SU-DHL-6 (cell line): ENCODE results near the gene ZNF365.

Experiments
- H2AFZ ChIP-seq: fragments of 200-600 bp; sonication (generic); 2 replicates; pipeline ENCODE4 v1.6.1; 2014; ENCODE audit warnings: low read depth, mild to moderate bottlenecking, moderate library complexity, mixed read lengths, antibody characterized with exemption, low read length; ENCODE audit not compliant: severe bottlenecking
- H3F3A ChIP-seq: fragments of 200-600 bp; shearing (Covaris generic); 2 replicates; pipeline ENCODE4 v1.6.0; 2016; ENCODE audit warnings: antibody characterized with exemption, mild to moderate bottlenecking; ENCODE audit not compliant: insufficient read depth
- H3K27ac ChIP-seq: fragments of 200-600 bp; sonication (generic); 2 replicates; pipeline ENCODE4 v1.5.1; 2016; ENCODE audit warnings: low read depth, mild to moderate bottlenecking, low read length, moderate library complexity, mixed read lengths
- H3K27me3 ChIP-seq: fragments of 200-600 bp; sonication (generic), shearing (Covaris generic); 2 replicates; pipeline ENCODE4 v1.6.0; 2014; ENCODE audit warnings: mild to moderate bottlenecking, low read length
- H3K36me3 ChIP-seq: fragments of 200-600 bp; sonication (generic); 2 replicates; pipeline ENCODE4 v1.6.1; 2014; ENCODE audit warnings: mild to moderate bottlenecking, low read length, mixed read lengths
- H3K4me2 ChIP-seq: fragments of 300-600, 200-600 bp; shearing (Covaris generic), sonication (generic); 2 replicates; pipeline ENCODE4 v1.6.0; 2014; ENCODE audit warnings: low read length, low read depth, mild to moderate bottlenecking; ENCODE audit not compliant: poor library complexity, severe bottlenecking
- H3K4me3 ChIP-seq: fragments of 200-600 bp; sonication (generic); 2 replicates; pipeline ENCODE4 v1.5.1; 2014; ENCODE audit warnings: antibody characterized with exemption, low read length, mild to moderate bottlenecking, mixed read lengths; ENCODE audit not compliant: insufficient read depth, poor library complexity, severe bottlenecking
- H3K79me2 ChIP-seq: fragments of 200-600 bp; sonication (generic); 2 replicates; pipeline ENCODE4 v1.6.1; 2014; ENCODE audit warnings: mild to moderate bottlenecking, low read length, moderate library complexity; ENCODE audit not compliant: insufficient read depth
- H3K9ac ChIP-seq: fragments of 200-600 bp; sonication (generic); 2 replicates; pipeline ENCODE4 v1.7.0; 2014; ENCODE audit warnings: mild to moderate bottlenecking, low read length
- H3K9me2 ChIP-seq: fragments of 200-600 bp; sonication (generic); replicated peaks from 2 replicates; pipeline ENCODE4 v1.6.1; 2014; ENCODE audit warnings: low read length; ENCODE audit not compliant: insufficient read depth
- H3K9me3 ChIP-seq: fragments of 200-600 bp; sonication (generic); 2 replicates; pipeline ENCODE4 v1.6.1; 2014; ENCODE audit warnings: low read length, mixed read lengths; ENCODE audit not compliant: insufficient read depth
- H4K20me1 ChIP-seq: fragments of 200-600 bp; sonication (generic); 2 replicates; pipeline ENCODE4 v1.6.1; 2014; ENCODE audit warnings: low read depth, mild to moderate bottlenecking, antibody characterized with exemption, low read length, moderate library complexity, mixed read lengths
- CTCF ChIP-seq: fragments of 200-600 bp; sonication (generic); IDR thresholded peaks from one replicate; pipeline ENCODE4 v1.5.1; 2017; ENCODE audit warnings: antibody characterized with exemption, mild to moderate bottlenecking, low read length, moderate library complexity; ENCODE audit not compliant: insufficient read depth, poor library complexity, severe bottlenecking
- EZH2phosphoT487 ChIP-seq: fragments of 200-600 bp; sonication (generic), shearing (Covaris generic); conservative IDR thresholded peaks from 2 replicates; pipeline ENCODE4 v1.6.1; 2018; ENCODE audit warnings: mild to moderate bottlenecking, antibody characterized with exemption, low read length, moderate library complexity, mixed read lengths

ZNF365 gene

GRCh38 chr10:62373639-62373994, 552 bp upstream of the ZNF365 start:
- TF ChIP-seq CTCF (no peak), EZH2phosphoT487 (no peak)
- Histone ChIP-seq H3K4me3 (no peak overlapping the region), H3K4me2 (peak overlapping the region; percentile 10)

GRCh38 chr10:62374862-62375710, 917 bp downstream of the ZNF365 start:
- Histone ChIP-seq H3K36me3 (no peaks in the 10 kb centered on the region), H3K9ac (no peak overlapping the region), H3K9me2 (no peaks in the 10 kb centered on the region), H4K20me1 (no peaks in the 10 kb centered on the region), H3K4me3 (no peak overlapping the region), H3K27me3 (no peaks in the 10 kb centered on the region), H3K4me2 (no peak overlapping the region), H3F3A (no peaks in the 10 kb centered on the region), H3K27ac (no peak overlapping the region), H2AFZ (no peak overlapping the region), H3K79me2 (no peaks in the 10 kb centered on the region), H3K9me3 (no peaks in the 10 kb centered on the region)
- TF ChIP-seq EZH2phosphoT487 (no peak), CTCF (no peak)

More at GRCh38 chr10:62373639-62373994, 552 bp upstream of the ZNF365 start:
- no peak overlapping the region for H2AFZ ChIP-seq
- no peak overlapping the region for H3K27ac ChIP-seq
- H3K9me3 ChIP-seq, result no peaks in the 10 kb centered on the region
- H3K27me3 ChIP-seq, result no peaks in the 10 kb centered on the region
- no peaks in the 10 kb centered on the region for H3F3A ChIP-seq
- H3K9ac ChIP-seq, result no peak overlapping the region
- no peaks in the 10 kb centered on the region for H3K9me2 ChIP-seq
- H3K36me3 ChIP-seq, result no peaks in the 10 kb centered on the region
- no peaks in the 10 kb centered on the region for H3K79me2 ChIP-seq
- no peaks in the 10 kb centered on the region for H4K20me1 ChIP-seq

GRCh38 chr10:62376071-62377025, 2.2 kb downstream of the ZNF365 start:
- no peaks in the 10 kb centered on the region for H3K9me2 ChIP-seq
- TF ChIP-seq CTCF (no peak), EZH2phosphoT487 (no peak)
- H3K79me2 ChIP-seq, result no peaks in the 10 kb centered on the region
- H3K9ac ChIP-seq, result no peak overlapping the region
- H2AFZ ChIP-seq, result no peak overlapping the region
- H3F3A ChIP-seq, result no peaks in the 10 kb centered on the region
- H3K27ac ChIP-seq, result no peak overlapping the region
- H4K20me1 ChIP-seq, result no peaks in the 10 kb centered on the region
- no peaks in the 10 kb centered on the region for H3K36me3 ChIP-seq
- H3K4me2 ChIP-seq, result no peak overlapping the region
- H3K9me3 ChIP-seq, result no peaks in the 10 kb centered on the region
- no peaks in the 10 kb centered on the region for H3K27me3 ChIP-seq
- H3K4me3 ChIP-seq, result no peak overlapping the region
